ENCODE data around the gene SLC13A2. TPM values are rescaled to one million over a fixed set of nuclear protein-coding genes. Genes with fewer than 3 reads are reported as not detected.

The SLC13A2 gene
- total RNA-seq, 2 donors from 2014 or later = 1.8 TPM; not detected in 1

DNA sequence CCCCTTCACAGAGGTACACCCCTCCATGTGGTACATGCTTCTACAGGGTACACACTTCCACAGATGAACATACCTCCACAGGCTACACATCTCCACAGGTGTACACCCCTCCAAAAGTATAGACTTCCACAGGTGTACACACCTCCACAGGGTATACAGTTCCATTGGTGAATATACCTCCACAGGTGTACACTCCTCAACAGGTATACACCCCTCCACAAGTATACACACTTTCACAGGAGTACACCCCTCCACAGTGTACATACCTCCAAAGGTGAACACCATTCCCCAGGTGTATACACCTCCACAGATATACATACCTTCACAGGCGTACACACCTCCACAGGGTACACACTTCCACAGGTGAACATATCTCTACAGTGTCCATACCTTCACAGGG lies 42.1 kb downstream of the SLC13A2 start:
- TF ChIP-seq, protein P1, sequence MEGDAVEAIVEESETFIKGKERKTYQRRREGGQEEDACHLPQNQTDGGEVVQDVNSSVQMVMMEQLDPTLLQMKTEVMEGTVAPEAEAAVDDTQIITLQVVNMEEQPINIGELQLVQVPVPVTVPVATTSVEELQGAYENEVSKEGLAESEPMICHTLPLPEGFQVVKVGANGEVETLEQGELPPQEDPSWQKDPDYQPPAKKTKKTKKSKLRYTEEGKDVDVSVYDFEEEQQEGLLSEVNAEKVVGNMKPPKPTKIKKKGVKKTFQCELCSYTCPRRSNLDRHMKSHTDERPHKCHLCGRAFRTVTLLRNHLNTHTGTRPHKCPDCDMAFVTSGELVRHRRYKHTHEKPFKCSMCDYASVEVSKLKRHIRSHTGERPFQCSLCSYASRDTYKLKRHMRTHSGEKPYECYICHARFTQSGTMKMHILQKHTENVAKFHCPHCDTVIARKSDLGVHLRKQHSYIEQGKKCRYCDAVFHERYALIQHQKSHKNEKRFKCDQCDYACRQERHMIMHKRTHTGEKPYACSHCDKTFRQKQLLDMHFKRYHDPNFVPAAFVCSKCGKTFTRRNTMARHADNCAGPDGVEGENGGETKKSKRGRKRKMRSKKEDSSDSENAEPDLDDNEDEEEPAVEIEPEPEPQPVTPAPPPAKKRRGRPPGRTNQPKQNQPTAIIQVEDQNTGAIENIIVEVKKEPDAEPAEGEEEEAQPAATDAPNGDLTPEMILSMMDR (IDR thresholded peaks at IDR 0.05) = no peak
- no peak for TF ChIP-seq POLR2A (IDR thresholded peaks at IDR 0.05)
- no peaks in the 10 kb centered on the region for H3K27me3 ChIP-seq
- DNase-seq (no peak), ATAC-seq (no peak)
- WGBS, 2 donors = 92 to 100% methylated on average over 1 of the region's 1 CpG
- no peaks in the 10 kb centered on the region for H3K4me1 ChIP-seq
- no peak overlapping the region for H3K4me3 ChIP-seq
- no peaks in the 10 kb centered on the region for H3K36me3 ChIP-seq (replicated peaks in 1 of 2; ENCODE audit: insufficient read depth in 1 of 2, low read depth in 2 of 2)
- H3K27ac ChIP-seq = no peak overlapping the region
- no peaks in the 10 kb centered on the region for H3K9me3 ChIP-seq
- intact Hi-C loops (cut with DNase I) = no loop called here

DNA sequence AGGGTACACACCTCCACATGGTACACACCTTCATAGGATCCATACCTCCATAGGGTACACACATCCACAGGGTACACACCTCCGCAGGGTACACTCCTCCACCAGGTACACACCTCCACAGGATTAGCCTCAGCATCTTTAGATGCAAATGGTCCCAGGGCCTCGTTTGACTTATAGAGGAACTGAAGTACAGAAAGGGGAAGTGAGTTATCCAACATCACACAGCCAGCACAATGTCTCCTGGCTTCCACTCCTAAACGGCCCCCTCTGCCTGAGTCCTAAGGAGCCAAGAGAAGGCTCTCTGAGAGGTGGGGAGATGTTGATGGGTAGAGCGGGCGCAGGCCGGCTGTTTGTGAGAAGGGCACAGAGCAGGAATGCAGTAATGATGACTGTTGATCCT lies 44.7 kb downstream of the SLC13A2 start:
- Histone ChIP-seq H3K27me3 (no peaks in the 10 kb centered on the region), H3K4me1 (no peaks in the 10 kb centered on the region), H3K36me3 (replicated peaks in 1 of 2; ENCODE audit: insufficient read depth in 1 of 2, low read depth in 2 of 2) (no peaks in the 10 kb centered on the region), H3K27ac (no peak overlapping the region), H3K9me3 (no peaks in the 10 kb centered on the region), H3K4me3 (no peak overlapping the region)
- TF ChIP-seq, protein P1 (IDR thresholded peaks at IDR 0.05) = no peak
- no peak for TF ChIP-seq POLR2A (IDR thresholded peaks at IDR 0.05)
- DNase-seq = no peak
- 40 to 52% methylated on average over 5 to 6 of the region's 6 CpGs for WGBS, 2 donors
- ATAC-seq = no peak
- intact Hi-C loops (cut with DNase I) = no loop called here

DNA sequence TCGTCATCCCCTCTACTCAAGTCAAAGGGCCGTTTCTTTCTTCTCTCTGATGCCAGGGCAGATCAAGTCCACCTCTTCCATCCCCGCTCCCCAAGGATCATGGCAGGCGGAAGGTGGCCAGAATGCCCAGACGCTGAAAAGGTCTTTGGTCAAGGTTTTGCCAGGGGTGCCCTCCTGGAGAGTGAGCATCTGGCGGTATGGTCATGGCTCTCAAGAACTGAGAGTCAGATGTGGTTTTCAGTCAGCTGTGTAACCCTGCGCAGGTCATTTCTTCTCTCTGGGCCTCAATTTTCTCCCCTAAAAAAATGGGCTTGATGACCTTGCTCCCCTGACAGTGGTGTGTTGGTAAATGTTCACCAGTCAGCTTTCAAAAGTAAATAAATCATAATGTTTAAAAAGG lies 45.1 kb downstream of the SLC13A2 start:
- no peaks in the 10 kb centered on the region for H3K27me3 ChIP-seq
- no peaks in the 10 kb centered on the region for H3K9me3 ChIP-seq
- 62 to 66% methylated on average over 7 of the region's 7 CpGs for WGBS, 2 donors
- H3K27ac ChIP-seq = no peak overlapping the region
- no peak for ATAC-seq
- DNase-seq = no peak
- intact Hi-C loops (cut with DNase I) = no loop called here
- TF ChIP-seq POLR2A (IDR thresholded peaks at IDR 0.05) = no peak
- TF ChIP-seq, protein P1 (IDR thresholded peaks at IDR 0.05) = no peak
- H3K4me3 ChIP-seq = no peak overlapping the region
- H3K36me3 ChIP-seq (replicated peaks in 1 of 2; ENCODE audit: insufficient read depth in 1 of 2, low read depth in 2 of 2) = no peaks in the 10 kb centered on the region
- H3K4me1 ChIP-seq = no peaks in the 10 kb centered on the region

DNA sequence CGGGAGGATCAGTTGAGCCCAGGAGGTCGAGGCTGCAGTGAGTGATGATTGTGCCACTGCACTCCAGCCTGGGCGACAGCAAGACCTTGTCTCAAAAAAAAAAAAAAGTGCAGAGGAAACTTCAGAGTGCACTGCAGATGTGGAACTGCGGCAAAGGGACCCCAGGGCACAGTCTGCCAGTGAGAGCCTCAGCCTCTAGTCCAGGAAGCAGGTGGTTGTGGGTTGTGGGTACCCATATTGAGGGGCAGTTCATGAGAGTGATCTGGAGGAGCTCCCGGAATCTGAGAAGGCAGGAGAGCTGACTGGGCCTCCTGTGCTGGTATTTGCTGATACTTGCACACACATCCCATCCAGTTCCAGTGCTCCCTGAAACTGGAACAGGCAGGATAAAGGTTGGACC lies 45.8 kb downstream of the SLC13A2 start:
- intact Hi-C loops (cut with DNase I) = no loop called here

DNA sequence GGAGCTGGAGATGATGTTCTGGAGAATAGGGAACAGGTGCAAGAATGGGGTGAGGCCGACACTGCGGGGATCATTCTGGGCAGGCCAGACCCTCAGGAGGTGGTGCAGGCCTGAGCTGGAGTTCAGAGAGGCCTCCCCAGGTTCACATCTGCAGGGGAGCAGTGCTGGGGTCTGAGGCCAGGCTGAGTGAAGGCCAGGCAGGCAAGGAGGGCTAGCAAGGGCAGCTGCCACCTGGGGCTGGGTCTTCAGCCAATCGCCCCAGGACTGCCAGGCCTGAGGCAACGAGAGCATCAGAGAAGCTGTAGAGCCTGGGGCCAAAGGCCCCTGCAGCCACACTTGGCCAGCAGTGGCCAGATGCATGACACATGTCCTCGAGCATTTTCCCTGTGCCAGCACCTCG lies 47.2 kb downstream of the SLC13A2 start:
- ATAC-seq (no peak), DNase-seq (no peak)
- intact Hi-C loops (cut with DNase I) = no loop called here
- Histone ChIP-seq H3K27ac (no peak overlapping the region), H3K27me3 (no peaks in the 10 kb centered on the region), H3K36me3 (replicated peaks in 1 of 2; ENCODE audit: insufficient read depth in 1 of 2, low read depth in 2 of 2) (no peaks in the 10 kb centered on the region), H3K4me3 (no peak overlapping the region), H3K4me1 (peaks cover 13% of the 10 kb centered on the region), H3K9me3 (no peaks in the 10 kb centered on the region)
- WGBS, 2 donors = 50 to 67% methylated on average over 2 to 6 of the region's 6 CpGs
- no peak for TF ChIP-seq POLR2A (IDR thresholded peaks at IDR 0.05)
- TF ChIP-seq, protein P1 (IDR thresholded peaks at IDR 0.05) = no peak

More for the DNA sequence above, 45.8 kb downstream of the SLC13A2 start:
- Histone ChIP-seq H3K9me3 (no peaks in the 10 kb centered on the region), H3K4me1 (no peaks in the 10 kb centered on the region), H3K27ac (no peak overlapping the region), H3K27me3 (no peaks in the 10 kb centered on the region), H3K36me3 (replicated peaks in 1 of 2; ENCODE audit: insufficient read depth in 1 of 2, low read depth in 2 of 2) (no peaks in the 10 kb centered on the region), H3K4me3 (no peak overlapping the region)
- ATAC-seq (no peak), DNase-seq (no peak)
- 60 to 74% methylated on average over 4 to 5 of the region's 5 CpGs for WGBS, 2 donors
- no peak for TF ChIP-seq POLR2A (IDR thresholded peaks at IDR 0.05)
- TF ChIP-seq, protein P1 (IDR thresholded peaks at IDR 0.05) = no peak

Data from body of pancreas (tissue), 4 donors.